ENCODE results near the gene FAM174B.

The FAM174B gene

GRCh38 chr15:92599394-92599970 is 56.1 kb downstream of the FAM174B start:
- DNase-seq: no peak

GRCh38 chr15:92597548-92597947 is 58.0 kb downstream of the FAM174B start:
- DNase-seq: no peak

GRCh38 chr15:92596623-92597022 is 59.0 kb downstream of the FAM174B start:
- DNase-seq: no peak

- DNase-seq: no peak
These were observed 59.8 kb downstream of the FAM174B start for GRCh38 chr15:92595506-92596381.

GRCh38 chr15:92591275-92591674 is 64.3 kb downstream of the FAM174B start:
- no peak for DNase-seq

- DNase-seq: no peak
These were observed 68.6 kb downstream of the FAM174B start for GRCh38 chr15:92586966-92587365.

GRCh38 chr15:92586383-92586942 is 69.1 kb downstream of the FAM174B start:
- no peak for DNase-seq

- no peak for DNase-seq
These were observed 71.5 kb downstream of the FAM174B start for GRCh38 chr15:92584105-92584504.

GRCh38 chr15:92583096-92584034 is 72.2 kb downstream of the FAM174B start:
- DNase-seq: no peak

GRCh38 chr15:92582206-92582605 is 73.4 kb downstream of the FAM174B start:
- no peak for DNase-seq

- no peak for DNase-seq
These were observed 74.6 kb downstream of the FAM174B start for GRCh38 chr15:92580933-92581445.

GRCh38 chr15:92580521-92580920 is 75.1 kb downstream of the FAM174B start:
- DNase-seq: no peak

GRCh38 chr15:92579931-92580470 is 75.6 kb downstream of the FAM174B start:
- DNase-seq: no peak

- no peak for DNase-seq
These were observed 76.1 kb downstream of the FAM174B start for GRCh38 chr15:92579486-92579885.

- no peak for DNase-seq
These were observed 77.3 kb downstream of the FAM174B start for GRCh38 chr15:92578096-92578835.

GRCh38 chr15:92576597-92577200 is 78.9 kb downstream of the FAM174B start:
- no peak for DNase-seq

- DNase-seq: no peak
These were observed 81.0 kb downstream of the FAM174B start for GRCh38 chr15:92574566-92574965.

- no peak for DNase-seq
These were observed 81.4 kb downstream of the FAM174B start for GRCh38 chr15:92574161-92574560.

GRCh38 chr15:92571824-92572223 is 83.8 kb downstream of the FAM174B start:
- DNase-seq: no peak

- DNase-seq: no peak
These were observed 85.2 kb downstream of the FAM174B start for GRCh38 chr15:92570391-92570790.

GRCh38 chr15:92569778-92570177 is 85.8 kb downstream of the FAM174B start:
- DNase-seq: no peak

Measured in DMS53 (cell line).